Activated CD4-positive, alpha-beta T cell treated with anti-CD3 and anti-CD28 coated beads for 36 hours (primary cell): ENCODE measurements around the gene PLIN5. TPM values are rescaled to one million over a fixed set of nuclear protein-coding genes. Genes with fewer than 3 reads are reported as not detected.

Experiments
- total RNA-seq, 2 experiments: library from RNA; stranded (reverse); gene quantifications; one replicate each; pipeline ENCODE4 v1.2.3, GENCODE V29; 2021

Gene PLIN5
- total RNA-seq, 2 experiments from 2014 or later: not detected

Other genes with a start within 250 kb of the PLIN5 start
- 10 to 100 TPM; 15.8 to 16.1 TPM for gene TMIGD2, start 232.8 kb downstream of the PLIN5 start, total RNA-seq
- gene FSD1, start 230.6 kb downstream of the PLIN5 start, total RNA-seq: 10 to 100 TPM; 23.1 to 25.3 TPM
- gene STAP2, start 196.4 kb downstream of the PLIN5 start, total RNA-seq: 10 to 100 TPM; 11.0 to 11.5 TPM
- 10 to 100 TPM; 12.6 to 18.0 TPM for gene MPND, start 191.7 kb downstream of the PLIN5 start, total RNA-seq
- 10 to 100 TPM; 42.0 to 46.8 TPM for gene SH3GL1, start 134.7 kb downstream of the PLIN5 start, total RNA-seq
- 10 to 100 TPM; 77.0 to 78.9 TPM for gene CHAF1A, start 132.6 kb downstream of the PLIN5 start, total RNA-seq
- gene UBXN6, start 77.4 kb downstream of the PLIN5 start, total RNA-seq: 10 to 100 TPM; 32.9 to 38.4 TPM
- gene HDGFL2, start 62.9 kb downstream of the PLIN5 start, total RNA-seq: 10 to 100 TPM; 50.5 to 68.1 TPM
- gene PLIN4, start 16.7 kb downstream of the PLIN5 start, total RNA-seq: not detected
- under 1 TPM; 0.35 to 0.57 TPM for gene LRG1, start 4.8 kb upstream of the PLIN5 start, total RNA-seq
- gene SEMA6B, start 24.5 kb upstream of the PLIN5 start, total RNA-seq: not detected
- gene TNFAIP8L1, start 104.3 kb upstream of the PLIN5 start, total RNA-seq: 10 to 100 TPM; 14.1 to 15.4 TPM
- gene MYDGF, start 135.1 kb upstream of the PLIN5 start, total RNA-seq: 10 to 100 TPM; 34.7 to 53.8 TPM
- gene DPP9, start 188.6 kb upstream of the PLIN5 start, total RNA-seq: 10 to 100 TPM; 49.2 to 51.3 TPM